Endothelial cell of umbilical vein (primary cell): ENCODE results near the gene ATXN1.

ENCODE experiments used
- EZH2 ChIP-seq: IDR thresholded peaks from 2 replicates; pipeline ENCODE4 v1.6.1; 2012; ENCODE audit warnings: borderline replicate concordance, low read depth, mild to moderate bottlenecking, moderate library complexity, low read length, inconsistent platforms; ENCODE audit not compliant: severe bottlenecking
- POLR2A ChIP-seq: IDR thresholded peaks from 2 replicates; pipeline ENCODE4 v1.6.1; 2012; ENCODE audit warnings: low read depth, mild to moderate bottlenecking, control low read depth, low read length
- POLR2AphosphoS5 ChIP-seq: IDR thresholded peaks from 2 replicates; pipeline ENCODE4 v1.6.1; 2012; ENCODE audit warnings: low read depth, mild to moderate bottlenecking, control low read depth, low read length, moderate library complexity; ENCODE audit not compliant: insufficient read depth
- TF ChIP-seq, protein P1 (sequence below), 2 donors: IDR thresholded peaks; 1 replicate in 1 of 2; 2 replicates in 1 of 2; pipeline ENCODE4 v1.5.1; 2011; ENCODE audit warnings: low read length in 2 of 2, mild to moderate bottlenecking in 2 of 2, moderate library complexity in 2 of 2, control low read depth in 1 of 2, inconsistent platforms in 1 of 2, low read depth in 1 of 2; ENCODE audit not compliant: insufficient read depth in 1 of 2; ENCODE audit errors: extremely low read depth in 1 of 2
- TF ChIP-seq, protein P2 (sequence below): IDR thresholded peaks from 2 replicates; pipeline ENCODE4 v1.6.1; 2011; ENCODE audit not compliant: insufficient read depth, insufficient read length

DNA sequence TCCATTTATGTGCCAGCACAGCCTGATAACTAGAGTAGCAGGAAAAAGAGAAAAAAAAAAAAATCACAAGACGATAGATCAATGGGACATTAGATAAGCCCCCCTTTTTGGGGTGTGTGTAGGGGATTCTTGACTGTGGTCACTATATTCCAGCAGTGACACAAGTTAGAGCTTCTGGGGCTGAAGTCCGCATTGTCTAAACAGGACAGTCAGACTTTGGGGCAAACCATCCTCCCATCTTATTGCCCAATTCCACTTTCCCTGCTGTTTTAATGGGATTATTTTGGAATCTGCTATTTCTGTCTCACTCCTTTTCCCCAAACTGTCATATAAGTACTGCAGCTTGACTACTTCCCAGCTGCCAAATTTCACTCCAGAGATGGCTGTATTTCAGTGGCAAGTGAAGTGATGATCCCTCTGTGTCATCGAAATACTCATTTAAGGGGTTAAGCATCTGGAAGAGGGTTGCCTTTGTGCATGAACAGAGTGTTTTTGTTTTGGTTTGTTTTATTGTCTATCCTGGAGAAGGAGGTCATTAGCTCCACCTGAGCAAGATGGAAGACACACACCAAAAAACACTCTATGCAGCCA lies 182.5 kb downstream of the ATXN1 start:
- TF ChIP-seq, protein P1, sequence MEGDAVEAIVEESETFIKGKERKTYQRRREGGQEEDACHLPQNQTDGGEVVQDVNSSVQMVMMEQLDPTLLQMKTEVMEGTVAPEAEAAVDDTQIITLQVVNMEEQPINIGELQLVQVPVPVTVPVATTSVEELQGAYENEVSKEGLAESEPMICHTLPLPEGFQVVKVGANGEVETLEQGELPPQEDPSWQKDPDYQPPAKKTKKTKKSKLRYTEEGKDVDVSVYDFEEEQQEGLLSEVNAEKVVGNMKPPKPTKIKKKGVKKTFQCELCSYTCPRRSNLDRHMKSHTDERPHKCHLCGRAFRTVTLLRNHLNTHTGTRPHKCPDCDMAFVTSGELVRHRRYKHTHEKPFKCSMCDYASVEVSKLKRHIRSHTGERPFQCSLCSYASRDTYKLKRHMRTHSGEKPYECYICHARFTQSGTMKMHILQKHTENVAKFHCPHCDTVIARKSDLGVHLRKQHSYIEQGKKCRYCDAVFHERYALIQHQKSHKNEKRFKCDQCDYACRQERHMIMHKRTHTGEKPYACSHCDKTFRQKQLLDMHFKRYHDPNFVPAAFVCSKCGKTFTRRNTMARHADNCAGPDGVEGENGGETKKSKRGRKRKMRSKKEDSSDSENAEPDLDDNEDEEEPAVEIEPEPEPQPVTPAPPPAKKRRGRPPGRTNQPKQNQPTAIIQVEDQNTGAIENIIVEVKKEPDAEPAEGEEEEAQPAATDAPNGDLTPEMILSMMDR (IDR thresholded peaks at IDR 0.05; ENCODE audit: extremely low read depth in 1 of 2, insufficient read depth in 1 of 2, low read depth in 1 of 2, low read length in 2 of 2), result no peak
- TF ChIP-seq POLR2AphosphoS5 (no peak), EZH2 (no peak), POLR2A (no peak)
- TF ChIP-seq, protein P2, sequence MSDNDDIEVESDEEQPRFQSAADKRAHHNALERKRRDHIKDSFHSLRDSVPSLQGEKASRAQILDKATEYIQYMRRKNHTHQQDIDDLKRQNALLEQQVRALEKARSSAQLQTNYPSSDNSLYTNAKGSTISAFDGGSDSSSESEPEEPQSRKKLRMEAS, result no peak
